ENCODE results near the gene SLC13A3.
A peak's percentile ranks its signal among the peaks of the same experiment; 100 is the strongest.

Gene SLC13A3

DNA sequence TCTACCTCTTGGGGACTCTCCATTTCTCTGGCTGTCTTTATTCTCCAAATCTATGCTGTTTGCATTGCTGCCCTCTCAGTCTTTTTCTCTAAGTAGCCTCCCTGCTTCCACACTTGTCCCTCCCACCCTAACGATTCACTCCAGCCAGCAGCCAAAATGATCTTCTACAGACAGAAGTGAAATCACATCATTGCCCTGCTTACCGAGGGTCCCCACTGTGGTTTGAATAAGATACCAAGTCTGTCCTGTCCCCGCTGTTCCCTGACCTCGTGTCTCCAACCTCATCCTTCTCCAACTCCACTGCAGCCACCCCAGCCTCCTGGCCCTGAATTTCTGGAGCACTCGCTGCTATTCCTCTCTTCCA is 89.3 kb downstream of the SLC13A3 start:
- DNase-seq, result no peak
- Mint-ChIP-seq H3K36me3 (ENCODE audit: low read depth) (no peaks in the 10 kb centered on the region), H3K27ac (no peak overlapping the region), H3K4me3 (no peak overlapping the region), H3K27me3 (ENCODE audit: low read depth, poor library complexity) (peaks cover 2% of the 10 kb centered on the region), H3K4me1 (peaks cover 37% of the 10 kb centered on the region), H3K9me3 (no peaks in the 10 kb centered on the region)
- TF ChIP-seq, protein P1, sequence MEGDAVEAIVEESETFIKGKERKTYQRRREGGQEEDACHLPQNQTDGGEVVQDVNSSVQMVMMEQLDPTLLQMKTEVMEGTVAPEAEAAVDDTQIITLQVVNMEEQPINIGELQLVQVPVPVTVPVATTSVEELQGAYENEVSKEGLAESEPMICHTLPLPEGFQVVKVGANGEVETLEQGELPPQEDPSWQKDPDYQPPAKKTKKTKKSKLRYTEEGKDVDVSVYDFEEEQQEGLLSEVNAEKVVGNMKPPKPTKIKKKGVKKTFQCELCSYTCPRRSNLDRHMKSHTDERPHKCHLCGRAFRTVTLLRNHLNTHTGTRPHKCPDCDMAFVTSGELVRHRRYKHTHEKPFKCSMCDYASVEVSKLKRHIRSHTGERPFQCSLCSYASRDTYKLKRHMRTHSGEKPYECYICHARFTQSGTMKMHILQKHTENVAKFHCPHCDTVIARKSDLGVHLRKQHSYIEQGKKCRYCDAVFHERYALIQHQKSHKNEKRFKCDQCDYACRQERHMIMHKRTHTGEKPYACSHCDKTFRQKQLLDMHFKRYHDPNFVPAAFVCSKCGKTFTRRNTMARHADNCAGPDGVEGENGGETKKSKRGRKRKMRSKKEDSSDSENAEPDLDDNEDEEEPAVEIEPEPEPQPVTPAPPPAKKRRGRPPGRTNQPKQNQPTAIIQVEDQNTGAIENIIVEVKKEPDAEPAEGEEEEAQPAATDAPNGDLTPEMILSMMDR (IDR thresholded peaks at IDR 0.05), result no peak

DNA sequence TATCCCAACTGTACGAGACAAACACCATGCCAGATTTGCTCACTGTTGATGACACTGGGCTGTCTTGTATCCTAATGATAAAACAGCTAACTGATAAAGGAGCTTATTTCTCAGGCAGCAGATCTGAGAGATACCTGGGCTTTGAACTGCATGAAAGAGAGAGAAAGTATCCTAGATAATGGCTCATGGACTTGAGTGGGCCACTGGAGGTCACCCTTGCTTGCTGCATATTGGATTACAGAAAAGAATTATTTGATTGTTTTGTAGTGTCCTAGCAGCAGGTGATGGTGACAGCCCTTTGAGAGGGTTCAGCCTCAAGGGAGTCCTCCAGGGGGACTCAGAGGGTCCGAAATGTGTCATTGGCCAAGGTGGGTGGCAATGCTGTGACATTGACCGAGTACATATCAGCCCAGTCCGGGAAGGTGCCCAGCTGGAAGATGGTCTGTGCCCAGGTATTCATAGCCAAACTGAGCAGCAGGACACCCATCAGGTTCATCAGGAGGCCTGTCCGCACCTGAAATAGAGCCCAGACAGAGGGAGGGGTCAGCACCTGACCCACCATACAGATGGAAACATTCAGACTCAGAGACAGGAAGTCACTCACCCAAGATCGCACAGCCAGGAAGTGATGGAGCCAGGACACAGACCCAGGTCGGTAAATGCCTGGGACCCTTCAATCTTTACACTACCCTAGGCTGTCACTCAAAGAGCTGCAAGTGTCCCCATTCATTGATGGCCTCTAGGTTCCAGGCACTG is 91.4 kb downstream of the SLC13A3 start:
- Mint-ChIP-seq H3K4me3 (no peak overlapping the region), H3K9me3 (no peaks in the 10 kb centered on the region), H3K36me3 (ENCODE audit: low read depth) (no peaks in the 10 kb centered on the region), H3K27ac (no peak overlapping the region), H3K27me3 (ENCODE audit: low read depth, poor library complexity) (peaks cover 6% of the 10 kb centered on the region), H3K4me1 (peaks cover 37% of the 10 kb centered on the region)
- TF ChIP-seq, protein P1 (IDR thresholded peaks at IDR 0.05), result no peak
- DNase-seq, result no peak

DNA sequence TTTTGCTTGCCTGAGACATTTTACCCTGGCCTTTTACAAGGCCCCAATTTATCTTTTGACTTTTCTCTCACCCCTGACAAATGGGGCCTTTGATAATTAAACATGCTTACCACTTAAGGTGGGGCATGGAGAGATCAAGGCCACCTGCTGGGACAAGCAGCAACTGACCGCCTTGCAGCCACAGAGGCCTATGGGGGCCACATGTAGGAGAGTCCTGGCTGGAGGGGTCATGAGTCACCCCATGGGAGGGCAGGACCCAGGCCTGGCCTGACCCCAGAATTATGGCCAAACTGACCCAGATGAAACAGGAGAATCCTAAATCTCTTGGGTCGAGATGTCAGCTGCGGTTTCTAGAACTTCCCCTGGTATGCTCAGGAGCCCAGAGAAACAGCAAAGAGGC is 92.3 kb downstream of the SLC13A3 start:
- peaks cover 37% of the 10 kb centered on the region for H3K4me1 Mint-ChIP-seq
- TF ChIP-seq, protein P1 (IDR thresholded peaks at IDR 0.05), result no peak
- H3K36me3 Mint-ChIP-seq (ENCODE audit: low read depth), result no peaks in the 10 kb centered on the region
- H3K4me3 Mint-ChIP-seq, result no peak overlapping the region
- no peak overlapping the region for H3K27ac Mint-ChIP-seq
- DNase-seq, result no peak
- H3K9me3 Mint-ChIP-seq, result no peaks in the 10 kb centered on the region
- H3K27me3 Mint-ChIP-seq (ENCODE audit: low read depth, poor library complexity), result peaks cover 6% of the 10 kb centered on the region

DNA sequence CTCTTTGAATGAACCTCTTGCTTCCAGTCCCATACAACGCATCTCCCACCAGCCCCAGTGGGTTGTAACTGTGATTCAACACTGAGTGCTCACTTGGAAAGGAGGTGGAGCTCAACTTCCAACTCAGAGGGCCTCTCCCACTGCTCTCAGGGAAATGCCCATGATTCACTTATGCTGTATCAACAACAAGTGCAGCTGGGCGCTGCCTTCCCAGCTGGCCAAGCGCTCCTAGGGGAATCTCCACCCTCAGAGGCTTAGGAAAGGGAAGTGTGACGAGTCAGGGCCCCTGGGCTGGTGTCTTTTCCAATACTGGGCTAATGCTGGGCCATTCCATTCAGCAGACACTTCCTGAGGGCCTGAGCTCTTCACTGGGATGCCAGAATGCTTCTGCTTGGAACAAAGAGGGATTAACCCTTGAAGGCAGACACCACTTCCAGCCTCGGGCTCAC is 92.7 kb downstream of the SLC13A3 start:
- Mint-ChIP-seq H3K27me3 (ENCODE audit: low read depth, poor library complexity) (peaks cover 6% of the 10 kb centered on the region), H3K27ac (no peak overlapping the region), H3K4me1 (peaks cover 37% of the 10 kb centered on the region), H3K36me3 (ENCODE audit: low read depth) (no peaks in the 10 kb centered on the region), H3K4me3 (no peak overlapping the region), H3K9me3 (no peaks in the 10 kb centered on the region)
- TF ChIP-seq, protein P1 (IDR thresholded peaks at IDR 0.05), result no peak
- DNase-seq, result no peak

DNA sequence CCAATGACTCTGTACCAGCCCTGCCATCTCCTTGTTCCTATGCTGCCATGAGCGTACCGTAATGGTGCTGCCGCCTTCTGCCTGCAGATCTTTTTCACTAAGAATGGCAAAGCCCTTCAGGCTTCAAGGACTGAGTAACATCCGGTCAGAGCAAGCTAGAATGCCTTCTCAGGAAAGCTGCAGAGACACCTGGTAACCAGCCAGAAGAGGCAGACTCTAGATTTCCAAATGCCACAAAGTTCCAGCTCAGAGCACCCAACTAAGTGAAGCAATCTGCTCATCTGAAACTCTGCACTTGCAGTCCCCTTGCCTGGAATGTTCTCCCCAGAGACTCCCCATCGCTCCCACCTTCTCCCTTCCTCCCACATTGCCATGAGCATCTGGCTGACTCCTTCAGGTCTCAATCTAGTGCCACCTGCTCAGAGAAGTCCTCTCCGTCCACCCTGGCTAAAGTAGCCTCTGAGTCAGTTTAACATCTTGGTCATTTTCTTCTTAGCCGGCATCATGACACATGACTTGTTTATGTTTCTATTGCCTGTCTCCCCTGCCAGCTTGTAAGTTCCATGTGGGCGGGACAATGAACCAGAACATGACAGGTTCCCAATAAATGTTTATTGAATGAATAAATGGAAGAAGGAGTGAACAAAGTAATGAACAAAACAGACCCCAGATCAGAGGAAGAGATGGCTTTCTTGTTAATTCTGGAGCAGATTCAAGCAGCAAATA is 93.9 kb downstream of the SLC13A3 start:
- peaks cover 6% of the 10 kb centered on the region for H3K27me3 Mint-ChIP-seq (ENCODE audit: low read depth, poor library complexity)
- H3K4me1 Mint-ChIP-seq, result peaks cover 39% of the 10 kb centered on the region
- no peaks in the 10 kb centered on the region for H3K36me3 Mint-ChIP-seq (ENCODE audit: low read depth)

More for the DNA sequence above, 93.9 kb downstream of the SLC13A3 start:
- H3K27ac Mint-ChIP-seq, result peak overlapping the region; percentile 14
- H3K9me3 Mint-ChIP-seq, result no peaks in the 10 kb centered on the region
- no peak overlapping the region for H3K4me3 Mint-ChIP-seq
- TF ChIP-seq, protein P1 (IDR thresholded peaks at IDR 0.05), result no peak
- no peak for DNase-seq
